ENCODE data around the gene PRKAG3. TPM values are rescaled to one million over a fixed set of nuclear protein-coding genes. Genes with fewer than 3 reads are reported as not detected.

Gene PRKAG3
- total and polyA plus RNA-seq, 2 experiments from 2014 or later: not detected

DNA sequence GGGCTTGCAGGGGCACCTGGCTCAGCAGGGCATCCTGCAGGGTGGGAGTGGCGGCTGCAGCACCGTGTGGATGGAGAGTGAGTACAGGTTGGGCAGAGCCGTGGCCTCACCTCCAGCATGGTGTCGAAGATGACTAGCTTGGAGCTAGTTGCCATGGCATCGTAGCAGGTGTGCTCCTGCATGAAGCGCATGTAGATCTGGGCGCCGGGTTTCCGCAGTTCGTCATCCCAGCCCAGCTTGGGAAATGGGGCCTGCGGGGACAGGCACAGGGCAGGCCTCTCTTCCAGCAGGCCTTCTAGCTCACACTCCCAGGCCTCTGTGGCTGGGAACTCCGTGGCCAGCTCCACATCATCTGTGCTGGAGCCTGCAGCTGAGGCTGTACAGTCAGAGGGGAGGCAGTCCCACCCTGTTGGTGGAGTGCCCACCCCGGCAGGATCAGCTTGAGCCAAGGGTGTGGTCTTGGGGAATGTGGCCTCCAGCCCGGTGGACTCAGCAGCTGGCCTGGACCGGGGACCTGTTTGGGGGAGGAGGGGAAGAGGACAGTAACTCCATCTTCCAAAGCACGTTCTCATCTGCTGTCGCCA, 1.6 kb downstream of the PRKAG3 start:
- H3K9me2 ChIP-seq (ENCODE audit: insufficient read depth): no peaks in the 10 kb centered on the region
- H3K4me3 Mint-ChIP-seq: no peak overlapping the region
- no peaks in the 10 kb centered on the region for H3K4me1 ChIP-seq (ENCODE audit: insufficient read depth)
- H3K36me3 Mint-ChIP-seq (ENCODE audit: low read depth): no peaks in the 10 kb centered on the region
- no peak overlapping the region for H3K4me3 ChIP-seq
- no peaks in the 10 kb centered on the region; the same call in 2 of the 3 replicates for H3K4me1 Mint-ChIP-seq
- peak; percentile 18; the same call in 1 of the 3 replicates for ATAC-seq
- no peak overlapping the region for H3K4me2 ChIP-seq
- no peaks in the 10 kb centered on the region for H3F3A ChIP-seq (replicated peaks; ENCODE audit: low read depth)
- H3K9me3 Mint-ChIP-seq: no peaks in the 10 kb centered on the region
- H4K20me1 ChIP-seq (replicated peaks; ENCODE audit: insufficient read depth): no peaks in the 10 kb centered on the region
- H3K27ac ChIP-seq (ENCODE audit: low read depth): no peak overlapping the region
- no peak for TF ChIP-seq STAT1 (IDR thresholded peaks at IDR 0.05; ENCODE audit: unreplicated experiment)
- no peak for TF ChIP-seq ZNF331 (CRISPR knock-in tag; IDR thresholded peaks at IDR 0.05; ENCODE audit: low read depth)
- no peak for TF ChIP-seq NANOG (IDR thresholded peaks at IDR 0.05; ENCODE audit: borderline replicate concordance)
- no peak for TF ChIP-seq EZH2phosphoT487 (IDR thresholded peaks at IDR 0.05; ENCODE audit: unreplicated experiment)
- TF ChIP-seq CREB1 (CRISPR knock-in tag; IDR thresholded peaks at IDR 0.05; ENCODE audit: low read depth): no peak
- no peaks in the 10 kb centered on the region for H3K79me2 ChIP-seq (replicated peaks; ENCODE audit: insufficient read depth)
- DNase-seq (ENCODE audit: low spot score): peak; percentile 22
- H3K27ac Mint-ChIP-seq: no peak overlapping the region
- no peaks in the 10 kb centered on the region for H3K36me3 ChIP-seq (ENCODE audit: insufficient read depth)
- no peaks in the 10 kb centered on the region for H3K27me3 ChIP-seq (ENCODE audit: insufficient read depth)
- 0 out of 2 replicates have a peak overlapping the region, but pooled peaks have one; percentile 52 for H2AFZ ChIP-seq
- H3K27me3 Mint-ChIP-seq (ENCODE audit: insufficient read depth, low read depth, poor library complexity): peaks cover 2% of the 10 kb centered on the region

DNA sequence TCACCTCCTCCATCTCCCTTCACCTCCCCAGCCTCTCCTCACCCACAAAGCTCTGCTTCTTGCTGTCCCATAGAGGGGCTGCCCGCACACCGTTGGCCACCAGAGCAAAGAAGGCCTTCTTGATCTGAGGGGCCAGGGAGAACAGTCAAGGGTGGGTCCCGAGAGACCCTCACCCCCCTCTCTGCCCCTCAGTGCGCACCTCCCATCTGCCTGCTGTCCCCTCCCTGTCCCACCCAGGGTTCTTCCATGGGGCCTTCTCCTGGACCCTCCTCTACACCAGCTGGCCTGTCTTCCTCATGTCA, 3.2 kb downstream of the PRKAG3 start:
- no peak overlapping the region for H3K27ac Mint-ChIP-seq
- no peaks in the 10 kb centered on the region for H3K9me3 Mint-ChIP-seq
- Histone ChIP-seq H3K79me2 (replicated peaks; ENCODE audit: insufficient read depth) (no peaks in the 10 kb centered on the region), H3K9me2 (ENCODE audit: insufficient read depth) (no peaks in the 10 kb centered on the region), H3K27me3 (ENCODE audit: insufficient read depth) (no peaks in the 10 kb centered on the region), H4K20me1 (replicated peaks; ENCODE audit: insufficient read depth) (no peaks in the 10 kb centered on the region), H3F3A (replicated peaks; ENCODE audit: low read depth) (no peaks in the 10 kb centered on the region), H3K4me3 (no peak overlapping the region), H3K4me2 (no peak overlapping the region), H2AFZ (no peak overlapping the region), H3K27ac (ENCODE audit: low read depth) (no peak overlapping the region), H3K4me1 (ENCODE audit: insufficient read depth) (no peaks in the 10 kb centered on the region), H3K36me3 (ENCODE audit: insufficient read depth) (no peaks in the 10 kb centered on the region)
- H3K36me3 Mint-ChIP-seq (ENCODE audit: low read depth): no peaks in the 10 kb centered on the region
- no peaks in the 10 kb centered on the region; the same call in 2 of the 3 replicates for H3K4me1 Mint-ChIP-seq
- H3K27me3 Mint-ChIP-seq (ENCODE audit: insufficient read depth, low read depth, poor library complexity): peaks cover 4% of the 10 kb centered on the region
- ATAC-seq (no peak), DNase-seq (ENCODE audit: low spot score) (no peak)
- no peak overlapping the region for H3K4me3 Mint-ChIP-seq
- no peak for TF ChIP-seq STAT1 (IDR thresholded peaks at IDR 0.05; ENCODE audit: unreplicated experiment)
- TF ChIP-seq, protein P1, sequence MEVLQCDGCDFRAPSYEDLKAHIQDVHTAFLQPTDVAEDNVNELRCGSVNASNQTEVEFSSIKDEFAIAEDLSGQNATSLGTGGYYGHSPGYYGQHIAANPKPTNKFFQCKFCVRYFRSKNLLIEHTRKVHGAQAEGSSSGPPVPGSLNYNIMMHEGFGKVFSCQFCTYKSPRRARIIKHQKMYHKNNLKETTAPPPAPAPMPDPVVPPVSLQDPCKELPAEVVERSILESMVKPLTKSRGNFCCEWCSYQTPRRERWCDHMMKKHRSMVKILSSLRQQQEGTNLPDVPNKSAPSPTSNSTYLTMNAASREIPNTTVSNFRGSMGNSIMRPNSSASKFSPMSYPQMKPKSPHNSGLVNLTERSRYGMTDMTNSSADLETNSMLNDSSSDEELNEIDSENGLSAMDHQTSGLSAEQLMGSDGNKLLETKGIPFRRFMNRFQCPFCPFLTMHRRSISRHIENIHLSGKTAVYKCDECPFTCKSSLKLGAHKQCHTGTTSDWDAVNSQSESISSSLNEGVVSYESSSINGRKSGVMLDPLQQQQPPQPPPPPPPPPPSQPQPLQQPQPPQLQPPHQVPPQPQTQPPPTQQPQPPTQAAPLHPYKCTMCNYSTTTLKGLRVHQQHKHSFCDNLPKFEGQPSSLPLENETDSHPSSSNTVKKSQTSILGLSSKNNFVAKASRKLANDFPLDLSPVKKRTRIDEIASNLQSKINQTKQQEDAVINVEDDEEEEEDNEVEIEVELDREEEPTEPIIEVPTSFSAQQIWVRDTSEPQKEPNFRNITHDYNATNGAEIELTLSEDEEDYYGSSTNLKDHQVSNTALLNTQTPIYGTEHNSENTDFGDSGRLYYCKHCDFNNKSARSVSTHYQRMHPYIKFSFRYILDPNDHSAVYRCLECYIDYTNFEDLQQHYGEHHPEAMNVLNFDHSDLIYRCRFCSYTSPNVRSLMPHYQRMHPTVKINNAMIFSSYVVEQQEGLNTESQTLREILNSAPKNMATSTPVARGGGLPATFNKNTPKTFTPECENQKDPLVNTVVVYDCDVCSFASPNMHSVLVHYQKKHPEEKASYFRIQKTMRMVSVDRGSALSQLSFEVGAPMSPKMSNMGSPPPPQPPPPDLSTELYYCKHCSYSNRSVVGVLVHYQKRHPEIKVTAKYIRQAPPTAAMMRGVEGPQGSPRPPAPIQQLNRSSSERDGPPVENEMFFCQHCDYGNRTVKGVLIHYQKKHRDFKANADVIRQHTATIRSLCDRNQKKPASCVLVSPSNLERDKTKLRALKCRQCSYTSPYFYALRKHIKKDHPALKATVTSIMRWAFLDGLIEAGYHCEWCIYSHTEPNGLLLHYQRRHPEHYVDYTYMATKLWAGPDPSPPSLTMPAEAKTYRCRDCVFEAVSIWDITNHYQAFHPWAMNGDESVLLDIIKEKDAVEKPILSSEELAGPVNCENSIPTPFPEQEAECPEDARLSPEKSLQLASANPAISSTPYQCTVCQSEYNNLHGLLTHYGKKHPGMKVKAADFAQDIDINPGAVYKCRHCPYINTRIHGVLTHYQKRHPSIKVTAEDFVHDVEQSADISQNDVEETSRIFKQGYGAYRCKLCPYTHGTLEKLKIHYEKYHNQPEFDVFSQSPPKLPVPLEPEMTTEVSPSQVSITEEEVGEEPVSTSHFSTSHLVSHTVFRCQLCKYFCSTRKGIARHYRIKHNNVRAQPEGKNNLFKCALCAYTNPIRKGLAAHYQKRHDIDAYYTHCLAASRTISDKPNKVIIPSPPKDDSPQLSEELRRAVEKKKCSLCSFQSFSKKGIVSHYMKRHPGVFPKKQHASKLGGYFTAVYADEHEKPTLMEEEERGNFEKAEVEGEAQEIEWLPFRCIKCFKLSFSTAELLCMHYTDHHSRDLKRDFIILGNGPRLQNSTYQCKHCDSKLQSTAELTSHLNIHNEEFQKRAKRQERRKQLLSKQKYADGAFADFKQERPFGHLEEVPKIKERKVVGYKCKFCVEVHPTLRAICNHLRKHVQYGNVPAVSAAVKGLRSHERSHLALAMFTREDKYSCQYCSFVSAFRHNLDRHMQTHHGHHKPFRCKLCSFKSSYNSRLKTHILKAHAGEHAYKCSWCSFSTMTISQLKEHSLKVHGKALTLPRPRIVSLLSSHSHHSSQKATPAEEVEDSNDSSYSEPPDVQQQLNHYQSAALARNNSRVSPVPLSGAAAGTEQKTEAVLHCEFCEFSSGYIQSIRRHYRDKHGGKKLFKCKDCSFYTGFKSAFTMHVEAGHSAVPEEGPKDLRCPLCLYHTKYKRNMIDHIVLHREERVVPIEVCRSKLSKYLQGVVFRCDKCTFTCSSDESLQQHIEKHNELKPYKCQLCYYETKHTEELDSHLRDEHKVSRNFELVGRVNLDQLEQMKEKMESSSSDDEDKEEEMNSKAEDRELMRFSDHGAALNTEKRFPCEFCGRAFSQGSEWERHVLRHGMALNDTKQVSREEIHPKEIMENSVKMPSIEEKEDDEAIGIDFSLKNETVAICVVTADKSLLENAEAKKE (CRISPR knock-in tag; IDR thresholded peaks at IDR 0.05): no peak
- TF ChIP-seq, protein P2, sequence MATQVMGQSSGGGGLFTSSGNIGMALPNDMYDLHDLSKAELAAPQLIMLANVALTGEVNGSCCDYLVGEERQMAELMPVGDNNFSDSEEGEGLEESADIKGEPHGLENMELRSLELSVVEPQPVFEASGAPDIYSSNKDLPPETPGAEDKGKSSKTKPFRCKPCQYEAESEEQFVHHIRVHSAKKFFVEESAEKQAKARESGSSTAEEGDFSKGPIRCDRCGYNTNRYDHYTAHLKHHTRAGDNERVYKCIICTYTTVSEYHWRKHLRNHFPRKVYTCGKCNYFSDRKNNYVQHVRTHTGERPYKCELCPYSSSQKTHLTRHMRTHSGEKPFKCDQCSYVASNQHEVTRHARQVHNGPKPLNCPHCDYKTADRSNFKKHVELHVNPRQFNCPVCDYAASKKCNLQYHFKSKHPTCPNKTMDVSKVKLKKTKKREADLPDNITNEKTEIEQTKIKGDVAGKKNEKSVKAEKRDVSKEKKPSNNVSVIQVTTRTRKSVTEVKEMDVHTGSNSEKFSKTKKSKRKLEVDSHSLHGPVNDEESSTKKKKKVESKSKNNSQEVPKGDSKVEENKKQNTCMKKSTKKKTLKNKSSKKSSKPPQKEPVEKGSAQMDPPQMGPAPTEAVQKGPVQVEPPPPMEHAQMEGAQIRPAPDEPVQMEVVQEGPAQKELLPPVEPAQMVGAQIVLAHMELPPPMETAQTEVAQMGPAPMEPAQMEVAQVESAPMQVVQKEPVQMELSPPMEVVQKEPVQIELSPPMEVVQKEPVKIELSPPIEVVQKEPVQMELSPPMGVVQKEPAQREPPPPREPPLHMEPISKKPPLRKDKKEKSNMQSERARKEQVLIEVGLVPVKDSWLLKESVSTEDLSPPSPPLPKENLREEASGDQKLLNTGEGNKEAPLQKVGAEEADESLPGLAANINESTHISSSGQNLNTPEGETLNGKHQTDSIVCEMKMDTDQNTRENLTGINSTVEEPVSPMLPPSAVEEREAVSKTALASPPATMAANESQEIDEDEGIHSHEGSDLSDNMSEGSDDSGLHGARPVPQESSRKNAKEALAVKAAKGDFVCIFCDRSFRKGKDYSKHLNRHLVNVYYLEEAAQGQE (IDR thresholded peaks at IDR 0.05; ENCODE audit: unreplicated experiment): no peak
- no peak for TF ChIP-seq CREB1 (CRISPR knock-in tag; IDR thresholded peaks at IDR 0.05; ENCODE audit: low read depth)
- no peak for TF ChIP-seq ZNF331 (CRISPR knock-in tag; IDR thresholded peaks at IDR 0.05; ENCODE audit: low read depth)
- TF ChIP-seq POLR2AphosphoS5 (IDR thresholded peaks at IDR 0.05; ENCODE audit: low read depth): no peak
- TF ChIP-seq, protein P3, sequence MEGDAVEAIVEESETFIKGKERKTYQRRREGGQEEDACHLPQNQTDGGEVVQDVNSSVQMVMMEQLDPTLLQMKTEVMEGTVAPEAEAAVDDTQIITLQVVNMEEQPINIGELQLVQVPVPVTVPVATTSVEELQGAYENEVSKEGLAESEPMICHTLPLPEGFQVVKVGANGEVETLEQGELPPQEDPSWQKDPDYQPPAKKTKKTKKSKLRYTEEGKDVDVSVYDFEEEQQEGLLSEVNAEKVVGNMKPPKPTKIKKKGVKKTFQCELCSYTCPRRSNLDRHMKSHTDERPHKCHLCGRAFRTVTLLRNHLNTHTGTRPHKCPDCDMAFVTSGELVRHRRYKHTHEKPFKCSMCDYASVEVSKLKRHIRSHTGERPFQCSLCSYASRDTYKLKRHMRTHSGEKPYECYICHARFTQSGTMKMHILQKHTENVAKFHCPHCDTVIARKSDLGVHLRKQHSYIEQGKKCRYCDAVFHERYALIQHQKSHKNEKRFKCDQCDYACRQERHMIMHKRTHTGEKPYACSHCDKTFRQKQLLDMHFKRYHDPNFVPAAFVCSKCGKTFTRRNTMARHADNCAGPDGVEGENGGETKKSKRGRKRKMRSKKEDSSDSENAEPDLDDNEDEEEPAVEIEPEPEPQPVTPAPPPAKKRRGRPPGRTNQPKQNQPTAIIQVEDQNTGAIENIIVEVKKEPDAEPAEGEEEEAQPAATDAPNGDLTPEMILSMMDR (conservative IDR thresholded peaks at IDR 0.05; ENCODE audit: low read depth in 2 of 2): no peak
- TF ChIP-seq JUNB (IDR thresholded peaks at IDR 0.05; ENCODE audit: unreplicated experiment): no peak
- no peak for TF ChIP-seq NANOG (IDR thresholded peaks at IDR 0.05; ENCODE audit: borderline replicate concordance)
